HFFc6 (cell line): ENCODE data around the gene SLC44A4. TPM values are rescaled to one million over a fixed set of nuclear protein-coding genes. Genes with fewer than 3 reads are reported as not detected.

ENCODE experiments used
- DNase-seq: peaks from one replicate; pipeline ENCODE4 v3.0.0-alpha.2; 2018
- H3K27ac Mint-ChIP-seq: 2 replicates; pipeline ENCODE4 v1.8.0; 2020; ENCODE audit warnings: mild to moderate bottlenecking, mixed read lengths
- H3K27me3 Mint-ChIP-seq: 2 replicates; pipeline ENCODE4 v1.8.0; 2021; ENCODE audit warnings: mild to moderate bottlenecking, moderate library complexity, mixed read lengths; ENCODE audit not compliant: insufficient read depth
- H3K36me3 Mint-ChIP-seq: 2 replicates; pipeline ENCODE4 v1.8.0; 2021; ENCODE audit warnings: low read depth, mixed read lengths
- H3K4me1 Mint-ChIP-seq: 2 replicates; pipeline ENCODE4 v1.8.0; 2020; ENCODE audit warnings: low read depth, mixed read lengths
- H3K4me3 Mint-ChIP-seq: 2 replicates; pipeline ENCODE4 v1.8.0; 2020; ENCODE audit warnings: mild to moderate bottlenecking, moderate library complexity, mixed read lengths
- H3K9me3 Mint-ChIP-seq: 2 replicates; pipeline ENCODE4 v1.8.0; 2020; ENCODE audit warnings: mild to moderate bottlenecking, mixed read lengths
- total RNA-seq, 6 experiments: library from RNA; stranded (reverse); fragmentation: NEBNext Ultra II Directional; extraction: Animal tissue kit (Norgen Biotek cat#: 25700); gene quantifications; 2 replicates in 1 of 6; 3 replicates in 5 of 6; pipeline ENCODE4 v1.2.3, GENCODE V29; 2021
- TF ChIP-seq, protein P1 (sequence below): fragments of 200-600 bp; sonication (generic); IDR thresholded peaks from 2 replicates; pipeline ENCODE4 v1.5.0; 2021; ENCODE audit warnings: antibody characterized with exemption, mild to moderate bottlenecking

SLC44A4 gene
- total RNA-seq, 6 experiments from 2014 or later, result 0.10 TPM; not detected in 5

DNA sequence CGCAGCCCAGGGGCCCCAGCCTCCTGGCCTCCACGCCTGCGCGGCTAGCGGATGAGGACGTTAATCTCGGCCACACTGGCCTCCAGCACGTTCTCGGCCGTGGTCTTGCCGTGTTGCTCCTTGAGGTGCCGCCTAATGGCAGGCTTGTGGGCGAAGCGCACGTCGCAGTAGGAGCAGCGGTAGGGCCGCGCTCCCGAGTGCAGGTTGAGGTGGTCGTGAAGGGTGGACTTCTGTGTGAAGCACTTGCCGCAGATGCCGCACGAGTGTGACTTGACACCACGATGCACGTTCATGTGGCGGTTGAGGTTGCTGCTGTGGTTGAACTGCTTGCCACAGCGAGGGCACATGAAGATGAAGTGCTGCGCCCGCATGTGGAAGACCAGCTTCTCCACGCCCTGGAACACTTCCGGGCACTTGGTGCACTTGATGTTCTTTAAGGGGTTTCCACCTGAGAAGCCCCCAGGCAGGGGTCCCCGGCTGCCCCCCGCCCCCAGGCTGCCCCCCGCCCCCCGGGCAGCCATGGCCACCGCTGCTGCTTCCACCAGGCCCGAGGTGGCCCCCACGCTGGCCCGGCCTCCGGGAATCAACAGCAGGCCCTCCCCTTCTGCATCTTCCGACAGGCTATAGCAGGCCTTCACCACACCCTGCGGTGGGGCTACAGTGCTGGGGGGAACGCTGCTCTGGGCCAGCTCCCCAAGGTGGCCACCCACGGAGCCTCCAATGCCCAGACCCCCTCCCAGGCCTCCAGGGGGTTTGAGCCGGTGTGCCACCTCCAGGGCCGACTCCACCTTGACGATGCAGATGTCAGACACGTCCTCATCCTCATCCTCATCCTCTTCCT is 21.3 kb upstream of the SLC44A4 start:
- no peak overlapping the region for H3K27ac Mint-ChIP-seq
- H3K4me1 Mint-ChIP-seq, result peaks cover 40% of the 10 kb centered on the region
- peaks cover 8% of the 10 kb centered on the region for H3K27me3 Mint-ChIP-seq
- TF ChIP-seq, protein P1, sequence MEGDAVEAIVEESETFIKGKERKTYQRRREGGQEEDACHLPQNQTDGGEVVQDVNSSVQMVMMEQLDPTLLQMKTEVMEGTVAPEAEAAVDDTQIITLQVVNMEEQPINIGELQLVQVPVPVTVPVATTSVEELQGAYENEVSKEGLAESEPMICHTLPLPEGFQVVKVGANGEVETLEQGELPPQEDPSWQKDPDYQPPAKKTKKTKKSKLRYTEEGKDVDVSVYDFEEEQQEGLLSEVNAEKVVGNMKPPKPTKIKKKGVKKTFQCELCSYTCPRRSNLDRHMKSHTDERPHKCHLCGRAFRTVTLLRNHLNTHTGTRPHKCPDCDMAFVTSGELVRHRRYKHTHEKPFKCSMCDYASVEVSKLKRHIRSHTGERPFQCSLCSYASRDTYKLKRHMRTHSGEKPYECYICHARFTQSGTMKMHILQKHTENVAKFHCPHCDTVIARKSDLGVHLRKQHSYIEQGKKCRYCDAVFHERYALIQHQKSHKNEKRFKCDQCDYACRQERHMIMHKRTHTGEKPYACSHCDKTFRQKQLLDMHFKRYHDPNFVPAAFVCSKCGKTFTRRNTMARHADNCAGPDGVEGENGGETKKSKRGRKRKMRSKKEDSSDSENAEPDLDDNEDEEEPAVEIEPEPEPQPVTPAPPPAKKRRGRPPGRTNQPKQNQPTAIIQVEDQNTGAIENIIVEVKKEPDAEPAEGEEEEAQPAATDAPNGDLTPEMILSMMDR, result no peak
- no peak for DNase-seq
- peak overlapping the region; percentile 45; the same call in 1 of the 2 replicates for H3K4me3 Mint-ChIP-seq
- H3K9me3 Mint-ChIP-seq, result no peaks in the 10 kb centered on the region
- H3K36me3 Mint-ChIP-seq, result no peaks in the 10 kb centered on the region

DNA sequence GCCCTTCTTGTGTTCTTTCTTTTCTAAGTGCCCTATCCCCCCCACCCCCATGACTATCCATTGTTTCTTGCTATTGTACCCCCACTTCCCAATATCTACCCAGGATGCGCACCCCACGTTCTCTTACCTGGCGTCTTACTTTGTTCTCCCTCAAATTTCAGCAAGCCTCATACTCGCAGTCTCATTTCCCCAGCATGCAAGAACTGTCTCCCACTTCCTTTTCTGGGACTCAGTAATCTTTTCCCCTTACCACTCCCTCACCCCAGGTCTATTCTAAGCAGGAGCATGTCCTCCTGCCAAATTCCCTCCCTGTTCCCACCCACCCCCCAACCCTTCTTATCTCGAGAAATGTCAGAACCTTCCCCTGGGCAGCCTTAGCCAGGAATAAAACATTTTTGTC is 20.4 kb upstream of the SLC44A4 start:
- no peak for DNase-seq
- Mint-ChIP-seq H3K9me3 (no peaks in the 10 kb centered on the region), H3K27ac (no peak overlapping the region), H3K36me3 (no peaks in the 10 kb centered on the region), H3K4me1 (peaks cover 40% of the 10 kb centered on the region), H3K27me3 (peaks cover 5% of the 10 kb centered on the region), H3K4me3 (peak overlapping the region; percentile 92; the same call in 1 of the 2 replicates)
- TF ChIP-seq, protein P1, result no peak

DNA sequence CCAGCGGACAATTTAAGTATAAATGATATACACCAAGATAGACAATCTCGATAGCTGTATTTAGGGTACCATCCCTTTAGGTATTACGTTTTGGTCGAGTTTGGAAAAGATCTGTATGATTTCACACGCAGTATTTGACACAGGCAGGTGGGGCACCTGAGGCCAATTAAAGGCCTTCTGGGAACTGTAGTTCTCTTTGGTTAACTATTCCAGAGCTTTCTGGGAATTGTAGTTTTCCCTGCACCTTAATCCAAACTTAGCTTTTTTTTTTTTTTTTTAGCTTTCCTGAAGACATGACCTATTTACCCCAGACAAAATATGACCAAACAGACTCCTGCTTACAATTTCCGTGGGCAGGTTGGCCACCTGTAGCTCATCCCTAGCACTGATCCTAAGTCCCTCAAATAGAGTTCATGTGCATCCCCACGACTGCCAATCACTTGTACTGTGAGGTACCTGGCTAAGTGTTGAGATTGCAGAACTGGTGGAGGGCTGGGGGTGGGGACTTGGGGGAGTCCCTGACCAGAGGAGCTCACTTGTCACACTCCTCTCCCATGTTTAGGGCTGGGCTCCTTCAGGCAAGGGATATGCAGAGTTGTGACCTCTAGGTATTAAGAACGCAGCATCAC is 19.7 kb upstream of the SLC44A4 start:
- H3K27me3 Mint-ChIP-seq, result peaks cover 5% of the 10 kb centered on the region
- peaks cover 42% of the 10 kb centered on the region for H3K4me1 Mint-ChIP-seq
- TF ChIP-seq, protein P1, result no peak; the same call in 1 of the 2 replicates
- peak overlapping the region; percentile 54 for H3K27ac Mint-ChIP-seq
- H3K36me3 Mint-ChIP-seq, result no peaks in the 10 kb centered on the region
- DNase-seq, result peak; percentile 20
- no peaks in the 10 kb centered on the region for H3K9me3 Mint-ChIP-seq
- peak overlapping the region; percentile 92 for H3K4me3 Mint-ChIP-seq

DNA sequence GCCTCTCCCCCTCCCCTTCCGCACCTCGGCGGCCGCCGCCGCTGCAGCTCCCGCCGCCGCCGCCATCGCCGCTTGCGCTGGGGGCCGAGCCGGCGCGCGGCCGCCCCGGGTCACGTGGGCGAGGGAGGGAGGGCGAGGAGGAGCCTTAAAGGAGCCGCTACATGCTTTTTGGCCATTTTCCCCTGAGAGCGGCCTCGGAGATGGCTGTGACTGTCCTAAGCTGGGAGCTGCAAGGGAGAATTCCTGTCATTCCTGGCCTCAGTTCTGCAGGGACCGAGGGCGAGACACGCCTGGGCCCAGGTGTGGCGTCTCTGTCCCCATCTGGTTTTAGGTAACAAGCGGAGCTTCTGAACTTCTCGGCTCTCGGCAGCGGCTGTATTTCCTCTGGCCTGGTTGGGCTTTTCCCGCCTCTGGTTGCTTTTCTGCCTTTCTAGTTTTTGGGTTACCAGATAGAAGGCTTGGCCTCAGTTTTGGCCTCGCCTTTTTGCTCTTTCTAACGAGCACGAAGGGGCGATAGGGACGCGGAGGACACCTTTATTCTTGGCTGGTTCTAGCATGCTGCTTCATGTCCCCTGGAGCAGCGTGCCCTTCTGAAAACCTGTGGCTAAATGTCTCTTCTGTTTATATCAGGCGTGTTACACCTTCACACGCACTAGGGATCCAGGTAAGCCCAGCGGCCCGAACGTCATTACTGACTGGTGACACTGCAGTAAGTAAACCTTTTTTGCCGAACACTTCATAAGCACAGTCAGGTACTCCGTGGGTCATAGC is 19.0 kb upstream of the SLC44A4 start, which contains the start of gene EHMT2:
Gene EHMT2 (minus strand): TSS at position 87 of the 771 bp plus-strand sequence. CDS start 21 bp downstream, at position 66.
- Mint-ChIP-seq H3K27me3 (peaks cover 4% of the 10 kb centered on the region), H3K4me3 (peak within 1 kb of the TSS; percentile 92), H3K36me3 (no peaks in the 10 kb centered on the region), H3K4me1 (peaks cover 44% of the 10 kb centered on the region), H3K9me3 (no peaks in the 10 kb centered on the region), H3K27ac (peak within 1 kb of the TSS; percentile 65)
- TF ChIP-seq, protein P1, result no peak
- DNase-seq, result peak; percentile 65

DNA sequence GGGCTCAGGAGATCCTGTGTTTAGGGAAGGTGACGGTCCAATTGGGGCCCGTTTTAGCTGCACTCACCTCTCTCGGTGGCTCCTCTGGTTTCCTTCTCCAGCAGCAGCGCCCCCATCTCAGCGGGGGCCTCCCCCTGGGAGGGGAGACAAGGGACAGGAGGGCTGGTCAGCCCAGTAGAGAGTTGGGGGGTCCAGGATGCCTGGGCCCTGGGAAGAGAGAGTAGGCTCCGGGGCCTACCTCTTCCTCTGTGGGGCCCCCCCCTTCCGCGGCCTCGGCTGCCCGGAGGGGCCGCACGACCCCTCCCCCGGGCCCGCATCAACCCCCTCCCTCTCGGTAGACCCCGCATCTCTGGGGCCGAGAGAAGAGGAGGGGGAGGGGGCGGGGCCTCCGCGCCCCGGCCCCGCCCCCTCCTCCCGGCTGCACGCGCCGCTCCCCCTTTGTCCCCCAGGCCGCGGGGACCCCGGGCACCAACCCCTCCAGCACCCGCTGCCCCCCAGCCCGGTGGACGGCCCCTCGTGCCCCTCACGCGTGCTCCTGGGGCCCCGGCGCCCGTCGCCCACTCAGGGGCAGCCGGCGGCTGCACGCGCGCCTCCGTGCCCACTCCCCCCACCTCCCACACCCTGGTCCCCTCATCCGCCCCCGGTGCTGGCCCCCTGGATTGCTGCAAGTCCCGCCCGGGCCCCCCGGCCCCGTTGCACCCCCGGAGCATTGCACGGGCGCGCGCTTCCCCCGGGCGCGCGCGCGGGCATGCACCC is 18.2 kb upstream of the SLC44A4 start:
- Mint-ChIP-seq H3K9me3 (no peaks in the 10 kb centered on the region), H3K27ac (peak overlapping the region; percentile 65), H3K36me3 (peaks cover 6% of the 10 kb centered on the region; the same call in 1 of the 2 replicates), H3K4me3 (peak overlapping the region; percentile 89), H3K4me1 (peaks cover 38% of the 10 kb centered on the region), H3K27me3 (no peaks in the 10 kb centered on the region)
- TF ChIP-seq, protein P1, result peak; percentile 16; the same call in 1 of the 2 replicates
- DNase-seq, result no peak
